DOHH2 (cell line): Measurements from ENCODE around the gene MORC2.

Source experiments
- H3F3A ChIP-seq: fragments of 200-600 bp; sonication (generic), shearing (Covaris generic); 2 replicates; pipeline ENCODE4 v1.6.0; 2016; ENCODE audit warnings: antibody characterized with exemption, mild to moderate bottlenecking; ENCODE audit not compliant: control insufficient read depth, insufficient read depth
- H3K27ac ChIP-seq: fragments of 200-600 bp; sonication (generic); 2 replicates; pipeline ENCODE4 v1.5.1; 2014; ENCODE audit warnings: low read depth, mild to moderate bottlenecking, low read length, moderate library complexity
- H3K27me3 ChIP-seq: fragments of 200-600 bp; sonication (generic); 2 replicates; pipeline ENCODE4 v1.6.1; 2014; ENCODE audit warnings: mild to moderate bottlenecking, low read length, mixed read lengths; ENCODE audit not compliant: control insufficient read depth
- H3K36me3 ChIP-seq: fragments of 200-600 bp; sonication (generic); 2 replicates; pipeline ENCODE4 v1.6.1; 2014; ENCODE audit warnings: mild to moderate bottlenecking, low read length, moderate library complexity, mixed read lengths; ENCODE audit not compliant: control insufficient read depth
- H3K4me1 ChIP-seq: fragments of 200-600 bp; sonication (generic); 2 replicates; pipeline ENCODE4 v1.6.1; 2014; ENCODE audit warnings: mild to moderate bottlenecking, low read length, mixed read lengths; ENCODE audit not compliant: control insufficient read depth
- H3K4me2 ChIP-seq: fragments of 200-600 bp; sonication (generic); 2 replicates; pipeline ENCODE4 v1.6.0; 2014; ENCODE audit warnings: mild to moderate bottlenecking, low read length, moderate library complexity
- H3K4me3 ChIP-seq: fragments of 200-600 bp; sonication (generic); 2 replicates; pipeline ENCODE4 v1.5.1; 2014; ENCODE audit warnings: mild to moderate bottlenecking, low read length, mixed read lengths
- H3K79me2 ChIP-seq: fragments of 200-600 bp; sonication (generic); 2 replicates; pipeline ENCODE4 v1.6.1; 2014; ENCODE audit warnings: mild to moderate bottlenecking, low read length, mixed read lengths; ENCODE audit not compliant: control insufficient read depth
- H3K9me2 ChIP-seq: fragments of 200-600 bp; sonication (generic); replicated peaks from 2 replicates; pipeline ENCODE4 v1.6.1; 2014; ENCODE audit warnings: mild to moderate bottlenecking, low read length, mixed read lengths; ENCODE audit not compliant: control insufficient read depth
- H3K9me3 ChIP-seq: fragments of 200-600 bp; sonication (generic); 2 replicates; pipeline ENCODE4 v1.6.1; 2014; ENCODE audit warnings: antibody characterized with exemption, low read length, mixed read lengths; ENCODE audit not compliant: control insufficient read depth, insufficient read depth
- H4K20me1 ChIP-seq: fragments of 200-600 bp; sonication (generic); 2 replicates; pipeline ENCODE4 v1.6.0; 2014; ENCODE audit warnings: low read depth, mild to moderate bottlenecking, antibody characterized with exemption, low read length, moderate library complexity; ENCODE audit not compliant: control insufficient read depth, insufficient read depth
- CTCF ChIP-seq: fragments of 200-600 bp; sonication (generic); IDR thresholded peaks from one replicate; pipeline ENCODE4 v1.5.1; 2014; ENCODE audit warnings: antibody characterized with exemption, mild to moderate bottlenecking, low read depth, low read length; ENCODE audit not compliant: poor library complexity, severe bottlenecking
- EZH2phosphoT487 ChIP-seq: fragments of 200-600 bp; sonication (generic); IDR thresholded peaks from 2 replicates; pipeline ENCODE4 v1.6.1; 2017; ENCODE audit warnings: borderline replicate concordance, mild to moderate bottlenecking, antibody characterized with exemption, low read length, moderate library complexity, mixed read lengths

The MORC2 gene

GRCh38 chr22:30923168-30923900 lies 45.2 kb downstream of the MORC2 start:
- no peaks in the 10 kb centered on the region for H3F3A ChIP-seq
- no peak overlapping the region for H3K27ac ChIP-seq
- TF ChIP-seq EZH2phosphoT487 (no peak), CTCF (no peak)
- no peaks in the 10 kb centered on the region for H3K79me2 ChIP-seq
- H3K4me2 ChIP-seq = no peak overlapping the region
- H3K4me3 ChIP-seq = no peak overlapping the region
- no peaks in the 10 kb centered on the region for H3K27me3 ChIP-seq
- peaks cover 29% of the 10 kb centered on the region for H3K36me3 ChIP-seq
- no peaks in the 10 kb centered on the region for H3K9me2 ChIP-seq
- H3K9me3 ChIP-seq = no peaks in the 10 kb centered on the region
- H4K20me1 ChIP-seq = no peaks in the 10 kb centered on the region
- no peaks in the 10 kb centered on the region for H3K4me1 ChIP-seq

DNA sequence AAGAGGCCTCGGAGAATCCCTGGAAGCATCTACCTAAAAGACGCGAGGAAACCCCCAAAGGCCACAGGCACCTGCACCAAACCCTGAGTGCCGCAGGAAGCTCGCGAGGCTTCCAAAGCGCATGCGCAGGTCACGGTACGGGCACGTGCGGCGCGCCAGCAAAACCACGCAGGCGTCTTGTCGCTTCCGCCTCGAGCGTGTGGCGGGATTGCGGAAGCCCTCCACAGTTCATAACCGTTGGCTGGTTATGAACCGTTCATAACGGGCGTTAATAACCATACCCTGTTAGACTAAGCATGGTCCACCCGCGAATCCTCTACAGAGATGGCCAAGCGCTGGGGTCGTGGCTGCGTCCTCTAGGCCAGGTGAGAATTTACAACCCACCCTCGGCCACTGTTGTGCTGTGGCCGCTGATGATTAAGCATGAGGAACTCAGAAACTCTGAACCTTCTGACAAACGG lies 46.4 kb downstream of the MORC2 start:
- Histone ChIP-seq H3K4me3 (no peak overlapping the region), H3K27ac (no peak overlapping the region), H3K4me1 (no peaks in the 10 kb centered on the region), H4K20me1 (no peaks in the 10 kb centered on the region), H3K36me3 (peaks cover 17% of the 10 kb centered on the region), H3K9me2 (no peaks in the 10 kb centered on the region), H3F3A (no peaks in the 10 kb centered on the region), H3K79me2 (no peaks in the 10 kb centered on the region), H3K27me3 (no peaks in the 10 kb centered on the region), H3K9me3 (no peaks in the 10 kb centered on the region), H3K4me2 (no peak overlapping the region)
- TF ChIP-seq CTCF = no peak
- no peak for TF ChIP-seq EZH2phosphoT487

DNA sequence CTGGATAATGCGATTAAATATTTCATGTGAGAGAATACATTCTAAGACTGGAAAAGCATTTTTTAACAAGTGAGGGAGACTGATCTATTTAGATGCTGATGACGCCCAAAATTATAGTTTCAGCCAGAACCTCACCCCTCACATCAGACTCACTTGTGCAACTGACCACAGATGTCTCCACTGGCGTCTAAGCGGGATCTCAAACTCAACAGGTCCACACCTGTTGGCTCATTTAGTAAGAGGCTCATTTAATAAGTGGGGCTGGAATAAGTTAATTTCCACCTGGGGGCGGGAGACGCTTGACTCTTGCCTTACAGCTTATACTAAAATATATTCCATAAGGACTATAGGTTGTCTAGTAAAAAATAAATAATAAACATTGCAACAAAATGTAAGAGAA lies 47.5 kb downstream of the MORC2 start:
- H3K27me3 ChIP-seq = no peaks in the 10 kb centered on the region
- no peaks in the 10 kb centered on the region for H3K4me1 ChIP-seq
- H3K79me2 ChIP-seq = no peaks in the 10 kb centered on the region
- H3K9me2 ChIP-seq = no peaks in the 10 kb centered on the region
- H4K20me1 ChIP-seq = no peaks in the 10 kb centered on the region
- H3K27ac ChIP-seq = no peak overlapping the region
- H3K9me3 ChIP-seq = no peaks in the 10 kb centered on the region
- no peak for TF ChIP-seq EZH2phosphoT487
- no peak for TF ChIP-seq CTCF
- no peak overlapping the region for H3K4me3 ChIP-seq
- no peaks in the 10 kb centered on the region for H3F3A ChIP-seq
- peaks cover 9% of the 10 kb centered on the region for H3K36me3 ChIP-seq
- no peak overlapping the region for H3K4me2 ChIP-seq
